HepG2 (cell line): ENCODE results near the gene PLEKHH3. TPM values are rescaled to one million over a fixed set of nuclear protein-coding genes. Genes with fewer than 3 reads are reported as not detected.

ENCODE experiments used
- ATAC-seq: fragments of 200-7000 bp; cut with Tn5 transposase; 3 replicates; pipeline ENCODE4 v1.9.1; 2020; ENCODE audit warnings: mild to moderate bottlenecking, moderate library complexity
- BruUV-seq: library from RNA; stranded (reverse); fragments of 400-500 nt; replicated peaks from 2 replicates; lab custom pipeline; 2021; lab: Mats Ljungman, UMichigan
- CTCF ChIA-PET: fragments of 300-600 bp; formaldehyde crosslinking; extraction: SDS; loops from one replicate; lab custom pipeline; 2021; ENCODE audit warnings: low total read pairs, inconsistent platforms, low intra/inter-chr PET ratio; lab: Yijun Ruan, JAX
- POLR2A ChIA-PET: fragments of 350-600 bp; sonication (Branson Sonifier 250); formaldehyde crosslinking; loops from one replicate; lab custom pipeline; 2020; ENCODE audit warnings: antibody characterized with exemption, inconsistent platforms; lab: Yijun Ruan, JAX
- DNase-seq: peaks from one replicate; pipeline ENCODE4 v3.0.0-alpha.2; 2015; ENCODE audit warnings: low spot score
- FAIRE-seq: peaks from 3 replicates; lab custom pipeline; 2011; peaks lifted over from hg19 to GRCh38; lab: Jason Lieb, UNC
- H2AFZ ChIP-seq: one replicate; pipeline ENCODE4 v1.6.1; 2011; ENCODE audit warnings: low read length, inconsistent platforms
- H3K27ac ChIP-seq: fragments of 300-600 bp; 3 replicates; pipeline ENCODE4 v1.8.0; 2011; ENCODE audit warnings: mixed run types, mild to moderate bottlenecking, mixed read lengths, low read length, inconsistent platforms; ENCODE audit not compliant: insufficient read depth; ENCODE audit errors: extremely low read length
- H3K27me3 ChIP-seq, 2 experiments: fragments of 200-600 bp in 1 of 2; 2 replicates in 1 of 2; 3 replicates in 1 of 2; pipeline versions ENCODE4 v1.6.0 to v1.8.0; 2011; ENCODE audit warnings: low read length in 2 of 2, mild to moderate bottlenecking in 2 of 2, moderate library complexity in 2 of 2, inconsistent platforms in 1 of 2; ENCODE audit not compliant: insufficient read depth in 2 of 2, control insufficient read depth in 1 of 2
- H3K36me3 ChIP-seq, 2 experiments: fragments of 200-600 bp in 1 of 2; replicated peaks in 1 of 2; 2 replicates in 1 of 2; 3 replicates in 1 of 2; pipeline versions ENCODE4 v1.5.1 to v1.8.0; 2011; ENCODE audit warnings: low read length in 2 of 2, inconsistent platforms in 1 of 2; ENCODE audit not compliant: insufficient read depth in 2 of 2, control insufficient read depth in 1 of 2
- H3K4me1 ChIP-seq: 2 replicates; pipeline ENCODE4 v1.5.1; 2012; ENCODE audit warnings: low read length, inconsistent platforms; ENCODE audit not compliant: insufficient read depth
- H3K4me2 ChIP-seq: 2 replicates; pipeline ENCODE4 v1.6.0; 2011; ENCODE audit warnings: low read depth, low read length, inconsistent platforms
- H3K4me3 ChIP-seq, 3 experiments: fragments of 200-600 bp in 1 of 3; sonication (generic), shearing (Covaris generic) in 1 of 3; replicated peaks in 1 of 3; 2 replicates each; pipeline ENCODE4 v1.5.1; 2011 to 2016; ENCODE audit warnings: low read length in 3 of 3, inconsistent platforms in 2 of 3, low read depth in 2 of 3, mild to moderate bottlenecking in 2 of 3, control low read depth in 1 of 3, mixed read lengths in 1 of 3; ENCODE audit not compliant: insufficient read depth in 1 of 3
- H3K79me2 ChIP-seq: one replicate; pipeline ENCODE4 v1.6.1; 2011; ENCODE audit warnings: low read length, inconsistent platforms; ENCODE audit not compliant: insufficient read depth
- H3K9ac ChIP-seq: 2 replicates; pipeline ENCODE4 v1.6.0; 2011; ENCODE audit warnings: mild to moderate bottlenecking, low read depth, low read length, inconsistent platforms; ENCODE audit not compliant: insufficient read depth
- H3K9me3 ChIP-seq: 2 replicates; pipeline ENCODE4 v1.5.1; 2012; ENCODE audit warnings: mild to moderate bottlenecking, low read length
- H4K20me1 ChIP-seq: 2 replicates; pipeline ENCODE4 v1.6.0; 2011; ENCODE audit warnings: inconsistent platforms, mild to moderate bottlenecking, low read length, moderate library complexity; ENCODE audit not compliant: insufficient read depth
- ATAD3A ChIP-seq: sonication (generic); formaldehyde crosslinking; IDR thresholded peaks from 2 replicates; pipeline ENCODE4 v1.4.0; 2020; ENCODE audit warnings: missing genetic modification reagents
- E2F2 ChIP-seq: sonication (generic); formaldehyde crosslinking; IDR thresholded peaks from 2 replicates; pipeline ENCODE4 v1.4.0; 2020; ENCODE audit warnings: missing genetic modification reagents, borderline replicate concordance
- LCORL ChIP-seq, 2 experiments: fragments of 450-650 bp in 1 of 2; sonication (generic) in 1 of 2; formaldehyde crosslinking in 1 of 2; IDR thresholded peaks; 2 replicates each; pipeline versions ENCODE4 v1.5.0 to v1.6.1; 2017 to 2020; ENCODE audit warnings: antibody characterized with exemption in 1 of 2, missing genetic modification reagents in 1 of 2
- MEIS1 ChIP-seq: sonication (generic); formaldehyde crosslinking; IDR thresholded peaks from 2 replicates; pipeline ENCODE4 v1.9.0; 2021; ENCODE audit warnings: mild to moderate bottlenecking, missing genetic modification reagents, moderate library complexity, borderline replicate concordance
- NR1H2 ChIP-seq: sonication (generic); formaldehyde crosslinking; IDR thresholded peaks from 2 replicates; pipeline ENCODE4 v1.8.1; 2022; ENCODE audit warnings: low read depth, missing genetic modification reagents, borderline replicate concordance
- SRSF4 ChIP-seq: fragments of 200-400 bp; formaldehyde crosslinking; IDR thresholded peaks from one replicate; pipeline ENCODE4 v1.6.1; 2018; ENCODE audit warnings: mild to moderate bottlenecking, low read depth, low read length, moderate library complexity; ENCODE audit not compliant: poor library complexity, severe bottlenecking
- YY1 ChIP-seq: IDR thresholded peaks from 2 replicates; pipeline ENCODE4 v1.6.1; 2011; ENCODE audit warnings: low read length, low read depth, moderate library complexity, mild to moderate bottlenecking; ENCODE audit not compliant: insufficient read depth, insufficient replicate concordance
- ZNF230 ChIP-seq: sonication (generic); formaldehyde crosslinking; IDR thresholded peaks from 2 replicates; pipeline ENCODE4 v1.4.0; 2020; ENCODE audit warnings: mild to moderate bottlenecking, missing genetic modification reagents
- ZNF414 ChIP-seq: sonication (generic); formaldehyde crosslinking; IDR thresholded peaks from 2 replicates; pipeline ENCODE4 v1.5.0; 2020; ENCODE audit warnings: missing genetic modification reagents
- ZNF549 ChIP-seq: sonication (generic); formaldehyde crosslinking; IDR thresholded peaks from 2 replicates; pipeline ENCODE4 v1.5.0; 2020; ENCODE audit warnings: missing genetic modification reagents
- ZNF7 ChIP-seq: IDR thresholded peaks from 2 replicates; pipeline ENCODE4 v1.6.1; 2016; ENCODE audit warnings: missing biosample characterization, missing genetic modification reagents
- WGBS: methylation state at CpG from one replicate; pipeline ENCODE4 v1.1.6; 2017; ENCODE audit warnings: low lambda C conversion rate; 5-methylcytosine and 5-hydroxymethylcytosine counted together
- in situ Hi-C: cut with HindIII; loops from 2 replicates; pipeline ENCODE4 v1.10.0; 2017; ENCODE audit warnings: low pct_unique_long_range_greater_than_20kb; ENCODE audit not compliant: extremely low pct_ligation_motif_present
- intact Hi-C: fragments of 100-400 bp; cut with micrococcal nuclease; formaldehyde crosslinking; loops from one replicate; pipeline ENCODE4 v1.10.0; 2022; ENCODE audit not compliant: unreplicated experiment
- polyA plus RNA-seq, 8 experiments: library from polyadenylated mRNA; depleted of rRNA in 3 of 8; stranded (reverse) in 7 of 8; unstranded in 1 of 8; fragments of >200 nt; fragmentation: Illumina TruSeq in 4 of 8; extraction: Trizol in 4 of 8; gene quantifications; 2 replicates each; pipeline versions ENCODE4 v1.2.1 to v1.2.3, GENCODE V29; 2011 to 2016; ENCODE audit warnings: low read depth in 4 of 8, missing spikeins in 1 of 8, mixed read lengths in 1 of 8; ENCODE audit not compliant: insufficient read depth in 1 of 8
- total RNA-seq, 5 experiments: library from RNA; depleted of rRNA; stranded (reverse); fragments of >200 nt; fragmentation: Illumina TruSeq; extraction: Trizol; gene quantifications; 2 replicates each; pipeline ENCODE4 v1.2.3, GENCODE V29; 2016; ENCODE audit warnings: low read depth in 1 of 5
- TF ChIP-seq, protein P1 (sequence below): sonication (generic); formaldehyde crosslinking; IDR thresholded peaks from 2 replicates; pipeline ENCODE4 v1.8.1; 2023; ENCODE audit warnings: mild to moderate bottlenecking, moderate library complexity, missing genetic modification reagents
- TF ChIP-seq, protein P2 (sequence below): sonication (generic); formaldehyde crosslinking; IDR thresholded peaks from 2 replicates; pipeline ENCODE4 v1.4.0; 2020; ENCODE audit warnings: missing genetic modification reagents, borderline replicate concordance

Gene PLEKHH3
- total and polyA plus RNA-seq, 2 of the 13 experiments (the other 11 are each of a cell fraction or from before 2014, with no cell fraction given) = 6.0 to 19.9 TPM

DNA sequence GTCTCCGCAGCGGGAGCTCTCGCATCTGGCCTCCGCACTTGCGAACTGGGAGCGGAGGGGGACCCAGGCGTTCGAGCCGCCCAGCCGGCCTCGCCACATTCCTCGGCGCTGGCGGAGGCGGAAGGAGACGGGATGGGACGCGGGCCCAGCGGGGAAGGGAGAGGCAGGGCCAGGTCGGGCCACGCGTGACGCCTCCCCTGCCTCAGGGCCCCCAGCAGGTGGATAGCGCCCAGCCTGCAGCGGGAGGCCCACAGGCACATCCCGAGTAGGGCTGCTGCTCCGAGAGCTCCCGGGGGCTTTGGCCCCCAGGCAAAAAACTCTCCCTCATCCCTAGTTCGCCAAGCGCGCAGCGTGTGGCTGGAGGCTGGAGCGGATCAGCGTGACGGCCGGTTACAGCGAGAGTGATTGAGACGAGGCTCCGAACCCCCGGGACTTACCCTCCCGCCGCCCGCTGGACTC is 800 bp downstream of the PLEKHH3 start (continued):
- TF ChIP-seq, protein P1, sequence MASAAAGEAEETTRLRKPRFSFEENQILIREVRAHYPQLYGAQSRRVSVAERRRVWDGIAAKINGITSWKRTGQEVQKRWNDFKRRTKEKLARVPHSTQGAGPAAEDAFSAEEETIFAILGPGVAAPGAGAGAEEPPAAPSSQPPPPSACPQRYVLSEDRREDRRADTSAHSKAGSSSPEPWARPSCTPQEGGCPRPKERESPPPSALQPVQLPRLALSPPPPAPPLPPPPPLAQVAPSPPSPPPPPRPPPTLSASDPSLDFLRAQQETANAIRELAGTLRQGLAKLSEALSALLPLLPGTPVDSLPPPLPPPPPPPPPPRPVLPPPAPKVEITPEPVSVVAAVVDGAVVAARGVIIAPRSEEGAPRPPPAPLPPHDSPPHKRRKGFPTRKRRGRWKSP = peak; percentile 29

GRCh38 chr17:42675348-42675964 is 1.3 kb downstream of the PLEKHH3 start:
- 4% methylated on average over 18 of the region's 27 CpGs for WGBS
- intact Hi-C loops (no loop called here), in situ Hi-C loops (no loop called here)
- Histone ChIP-seq H3K9ac (peak overlapping the region; percentile 82), H3K4me2 (peak overlapping the region; percentile 99), H2AFZ (no peak overlapping the region), H3K9me3 (no peaks in the 10 kb centered on the region), H3K36me3 (peaks cover 7 to 34% of the 10 kb centered on the region in 2 experiments), H3K27ac (no peak overlapping the region), H3K4me1 (peaks cover 33% of the 10 kb centered on the region), H3K4me3 (peak overlapping the region; percentile 69 to 99 (median 83)), H3K79me2 (peaks cover 22% of the 10 kb centered on the region), H4K20me1 (no peaks in the 10 kb centered on the region; the same call in 1 of the 2 replicates), H3K27me3 (no peaks in the 10 kb centered on the region)
- DNase-seq (no peak), FAIRE-seq (no peak), ATAC-seq (no peak)
- ChIA-PET POLR2A (interaction anchor here (0.8 to 6.3 kb wide), 10 partner anchors 12 to 693 kb away, joined by 3 to 65 read pairs (median 6); partner anchors contain the start of genes COASY, NAGLU, PSMC3IP and RETREG3), CTCF (no interaction called here)
- no TSS peak for BruUV-seq
- TF ChIP-seq LCORL (IDR thresholded peaks at IDR 0.05) (no peak), LCORL (CRISPR knock-in tag; IDR thresholded peaks at IDR 0.05) (0 out of 2 replicates have a peak, but pooled peaks have one; percentile 17), ZNF7 (no peak), MEIS1 (CRISPR knock-in tag) (0 out of 2 replicates have a peak, but pooled peaks have one; percentile 14), ZNF414 (0 out of 2 replicates have a peak, but pooled peaks have one; percentile 32), ZNF549 (CRISPR knock-in tag) (no peak), E2F2 (CRISPR knock-in tag) (0 out of 2 replicates have a peak, but pooled peaks have one; percentile 3), NR1H2 (CRISPR knock-in tag) (0 out of 2 replicates have a peak, but pooled peaks have one; percentile 5), ZNF230 (CRISPR knock-in tag) (no peak), SRSF4 (no peak), ATAD3A (CRISPR knock-in tag) (0 out of 2 replicates have a peak, but pooled peaks have one; percentile 30), YY1 (peak; percentile 5)
- TF ChIP-seq, protein P2, sequence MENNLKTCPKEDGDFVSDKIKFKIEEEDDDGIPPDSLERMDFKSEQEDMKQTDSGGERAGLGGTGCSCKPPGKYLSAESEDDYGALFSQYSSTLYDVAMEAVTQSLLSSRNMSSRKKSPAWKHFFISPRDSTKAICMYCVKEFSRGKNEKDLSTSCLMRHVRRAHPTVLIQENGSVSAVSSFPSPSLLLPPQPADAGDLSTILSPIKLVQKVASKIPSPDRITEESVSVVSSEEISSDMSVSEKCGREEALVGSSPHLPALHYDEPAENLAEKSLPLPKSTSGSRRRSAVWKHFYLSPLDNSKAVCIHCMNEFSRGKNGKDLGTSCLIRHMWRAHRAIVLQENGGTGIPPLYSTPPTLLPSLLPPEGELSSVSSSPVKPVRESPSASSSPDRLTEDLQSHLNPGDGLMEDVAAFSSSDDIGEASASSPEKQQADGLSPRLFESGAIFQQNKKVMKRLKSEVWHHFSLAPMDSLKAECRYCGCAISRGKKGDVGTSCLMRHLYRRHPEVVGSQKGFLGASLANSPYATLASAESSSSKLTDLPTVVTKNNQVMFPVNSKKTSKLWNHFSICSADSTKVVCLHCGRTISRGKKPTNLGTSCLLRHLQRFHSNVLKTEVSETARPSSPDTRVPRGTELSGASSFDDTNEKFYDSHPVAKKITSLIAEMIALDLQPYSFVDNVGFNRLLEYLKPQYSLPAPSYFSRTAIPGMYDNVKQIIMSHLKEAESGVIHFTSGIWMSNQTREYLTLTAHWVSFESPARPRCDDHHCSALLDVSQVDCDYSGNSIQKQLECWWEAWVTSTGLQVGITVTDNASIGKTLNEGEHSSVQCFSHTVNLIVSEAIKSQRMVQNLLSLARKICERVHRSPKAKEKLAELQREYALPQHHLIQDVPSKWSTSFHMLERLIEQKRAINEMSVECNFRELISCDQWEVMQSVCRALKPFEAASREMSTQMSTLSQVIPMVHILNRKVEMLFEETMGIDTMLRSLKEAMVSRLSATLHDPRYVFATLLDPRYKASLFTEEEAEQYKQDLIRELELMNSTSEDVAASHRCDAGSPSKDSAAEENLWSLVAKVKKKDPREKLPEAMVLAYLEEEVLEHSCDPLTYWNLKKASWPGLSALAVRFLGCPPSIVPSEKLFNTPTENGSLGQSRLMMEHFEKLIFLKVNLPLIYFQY (CRISPR knock-in tag) = 0 out of 2 replicates have a peak, but pooled peaks have one; percentile 20
